Activated CD8-positive, alpha-beta memory T cell treated with anti-CD3 and anti-CD28 coated beads for 48 hours (primary cell): ENCODE measurements around the gene THSD7A.

ENCODE experiments used
- DNase-seq, 3 experiments: peaks; one replicate each; pipeline ENCODE4 v3.0.0-alpha.2; 2020; ENCODE audit warnings: low read depth in 2 of 3, low spot score in 2 of 3

THSD7A gene

DNA sequence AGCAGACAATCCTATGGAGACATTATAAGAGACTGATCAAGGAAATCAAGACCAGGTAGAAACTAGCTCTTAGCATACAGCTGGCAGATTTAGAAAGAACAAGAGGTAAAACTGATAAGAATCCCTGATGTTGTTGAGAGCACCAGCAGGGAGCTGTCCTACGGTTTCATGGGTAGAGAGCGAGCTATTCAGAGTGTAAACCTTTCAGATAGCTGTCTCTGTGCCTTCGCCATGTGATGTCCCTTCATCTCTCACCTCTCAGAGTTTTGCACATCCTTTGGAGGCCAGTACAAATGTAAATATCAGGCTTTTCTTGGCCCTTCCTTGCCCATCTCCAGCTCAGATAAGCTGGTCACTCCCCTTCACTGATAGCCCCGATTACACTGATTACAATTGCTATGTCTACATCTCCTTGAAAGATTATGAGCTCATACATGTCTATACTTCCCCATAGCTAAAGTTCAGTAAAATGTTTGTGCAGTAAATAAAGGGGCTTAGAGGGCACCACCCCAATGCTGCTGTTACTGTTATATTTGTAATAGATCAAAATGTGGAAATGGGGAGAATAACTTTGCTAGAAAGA is 21.9 kb downstream of the THSD7A start:
- no peak for DNase-seq

DNA sequence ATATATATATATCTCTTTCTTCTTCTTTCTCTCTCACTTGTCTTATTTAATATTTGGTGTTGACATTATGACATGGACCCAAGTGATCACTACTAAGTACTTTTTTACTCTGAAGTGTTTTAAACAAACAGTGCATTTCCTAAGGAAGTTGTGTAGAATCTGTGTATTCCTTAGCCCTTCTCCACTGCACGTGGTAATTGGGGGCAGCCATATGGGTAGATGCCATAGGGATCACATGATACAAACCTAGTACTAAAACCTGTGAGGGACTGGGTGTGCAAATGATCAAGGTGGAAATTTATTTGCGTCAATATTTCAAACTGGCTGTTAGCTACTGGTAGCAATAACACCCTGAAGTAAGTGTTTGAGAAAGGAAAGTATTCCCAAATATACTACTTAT is 25.0 kb downstream of the THSD7A start:
- DNase-seq: no peak

DNA sequence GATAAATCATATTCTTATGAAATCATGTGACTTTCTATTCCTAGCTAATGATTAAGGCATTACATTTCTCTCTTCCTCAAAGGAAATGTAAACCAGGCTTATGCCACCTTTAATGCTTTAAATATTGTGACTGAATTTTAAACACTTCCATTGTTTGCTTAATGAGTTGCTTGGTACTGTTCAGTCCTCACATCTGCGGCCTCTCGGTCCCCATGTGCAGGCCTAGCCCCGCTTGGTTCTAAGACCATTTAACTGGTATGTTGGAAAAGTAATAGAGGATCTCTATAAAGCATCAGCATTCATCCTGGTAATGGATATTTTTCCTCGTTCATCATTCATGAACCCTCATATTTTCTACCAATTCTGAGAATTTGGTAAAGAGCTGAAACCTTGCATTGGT is 27.4 kb downstream of the THSD7A start:
- no peak for DNase-seq

DNA sequence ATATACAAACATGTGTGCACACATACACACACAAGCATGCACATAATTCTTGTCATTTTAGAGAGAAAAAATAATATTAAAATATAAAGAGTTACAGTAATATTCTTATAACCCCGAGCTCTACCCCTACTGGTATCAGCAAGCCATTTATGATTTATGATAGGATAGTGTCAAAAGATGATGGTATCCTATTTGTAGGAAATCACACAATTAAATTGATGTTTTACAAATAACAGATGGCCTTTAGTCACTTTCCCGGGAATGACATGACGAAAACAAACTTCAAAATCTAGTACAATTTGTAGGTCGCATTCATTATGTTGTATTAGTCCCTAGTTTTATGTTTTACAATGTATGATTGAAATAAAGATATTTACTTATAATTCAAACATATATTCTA is 36.8 kb downstream of the THSD7A start:
- no peak for DNase-seq

DNA sequence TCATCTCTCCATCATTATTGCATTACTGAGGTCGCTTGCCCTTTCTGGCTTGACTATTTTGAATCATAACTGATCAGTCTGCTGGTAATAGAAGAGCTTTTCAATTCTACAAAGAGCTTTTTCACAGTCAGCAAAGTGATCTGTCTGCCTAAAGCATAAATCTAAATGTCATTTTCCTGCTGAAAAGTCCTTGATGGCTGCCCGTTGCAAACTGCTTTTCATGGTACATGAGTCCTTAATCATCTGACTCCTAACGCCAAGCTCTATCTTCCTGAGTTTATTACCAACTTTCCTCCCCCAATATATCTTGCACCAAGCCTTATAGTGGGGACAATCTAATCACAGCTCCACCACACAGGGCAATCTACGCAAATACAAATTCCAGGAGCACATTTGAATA is 39.8 kb downstream of the THSD7A start:
- DNase-seq: no peak

DNA sequence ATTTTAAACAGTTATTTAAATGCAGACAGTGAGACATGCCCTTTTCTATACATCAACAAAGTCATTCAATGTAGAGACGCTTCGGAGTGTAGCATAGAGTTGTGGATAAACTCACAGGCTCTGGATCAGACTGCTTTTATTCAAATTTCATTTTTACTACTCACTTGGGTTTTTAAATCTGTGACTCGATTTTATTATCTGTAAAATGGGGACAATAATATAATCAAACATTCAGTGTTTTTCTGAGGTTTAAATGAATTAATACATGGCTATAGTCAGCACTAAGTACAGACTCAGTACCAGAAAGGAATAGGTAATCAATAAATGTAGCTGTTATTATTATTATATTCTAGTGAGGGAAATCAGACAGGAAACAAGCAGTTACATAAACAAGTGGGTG is 43.4 kb downstream of the THSD7A start:
- no peak for DNase-seq

DNA sequence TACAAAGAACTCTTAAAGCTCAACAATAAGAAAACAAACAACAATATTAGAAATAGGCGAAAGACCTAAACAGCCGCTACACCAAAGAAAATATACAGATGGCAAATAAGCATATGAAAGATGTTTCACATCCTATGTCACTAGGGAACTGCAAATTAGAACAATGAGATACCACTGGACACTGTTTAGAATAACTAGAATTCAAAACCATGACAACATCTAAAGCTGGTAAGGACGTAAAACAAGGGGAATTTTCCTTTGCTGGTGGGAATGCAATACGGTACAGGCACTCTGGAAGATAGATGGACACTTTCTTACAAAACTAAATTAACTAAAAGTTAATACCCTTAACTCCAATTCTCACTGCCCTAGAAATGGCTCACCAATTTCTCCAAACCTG is 44.5 kb downstream of the THSD7A start:
- no peak for DNase-seq

DNA sequence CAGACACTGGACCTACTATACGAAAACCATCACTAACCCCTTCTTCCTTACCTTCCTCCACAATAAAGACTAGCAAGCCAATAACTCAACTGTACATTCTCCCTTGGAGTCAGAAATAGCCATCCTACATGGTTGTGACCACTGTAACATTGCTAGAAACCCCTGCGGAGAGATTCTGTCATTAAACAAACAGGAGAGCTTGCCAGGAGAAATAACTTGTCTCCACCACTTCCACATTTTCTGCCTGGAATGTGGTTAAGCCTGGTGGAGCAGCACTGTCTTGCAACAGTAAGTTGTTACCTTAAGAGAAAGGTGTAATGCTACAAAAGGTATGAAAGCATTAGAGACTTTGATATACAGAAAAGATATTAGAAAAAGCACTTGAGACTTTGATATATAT is 45.8 kb downstream of the THSD7A start:
- DNase-seq: no peak

DNA sequence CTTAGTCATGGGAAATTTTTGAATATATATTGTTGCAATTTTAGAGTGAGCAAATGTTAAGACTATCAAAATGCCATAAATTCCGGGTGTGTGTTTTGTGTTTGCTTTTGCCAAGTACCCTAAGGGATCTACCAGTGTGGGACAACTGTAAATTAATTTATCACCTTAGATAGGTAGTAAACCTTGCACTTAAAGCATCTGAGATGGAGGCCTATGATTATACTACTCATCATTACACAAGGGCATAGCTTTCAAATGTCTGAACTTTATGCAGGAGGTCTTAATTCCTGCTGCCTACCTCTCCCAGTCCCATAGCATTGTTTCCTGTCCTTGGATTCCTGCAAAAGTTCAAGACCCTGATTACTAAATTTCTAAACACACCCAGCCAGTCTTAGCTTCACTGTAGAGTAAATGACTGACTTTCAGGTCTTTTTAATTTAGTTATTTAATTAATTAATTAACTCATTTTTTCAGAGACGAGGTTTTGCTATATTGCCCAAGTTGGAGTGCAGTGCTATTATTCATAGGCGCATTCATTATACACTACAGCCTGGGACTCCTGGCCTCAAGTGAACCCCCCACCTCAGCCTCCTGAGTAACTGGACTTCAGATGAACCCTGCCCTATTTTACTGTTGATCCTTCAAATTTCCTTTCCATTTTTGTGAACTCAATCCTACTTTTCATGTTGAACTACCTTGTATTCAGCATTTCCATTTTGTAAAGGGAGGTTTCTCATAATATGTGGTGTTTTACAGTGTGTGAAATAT is 47.0 kb downstream of the THSD7A start:
- no peak for DNase-seq

DNA sequence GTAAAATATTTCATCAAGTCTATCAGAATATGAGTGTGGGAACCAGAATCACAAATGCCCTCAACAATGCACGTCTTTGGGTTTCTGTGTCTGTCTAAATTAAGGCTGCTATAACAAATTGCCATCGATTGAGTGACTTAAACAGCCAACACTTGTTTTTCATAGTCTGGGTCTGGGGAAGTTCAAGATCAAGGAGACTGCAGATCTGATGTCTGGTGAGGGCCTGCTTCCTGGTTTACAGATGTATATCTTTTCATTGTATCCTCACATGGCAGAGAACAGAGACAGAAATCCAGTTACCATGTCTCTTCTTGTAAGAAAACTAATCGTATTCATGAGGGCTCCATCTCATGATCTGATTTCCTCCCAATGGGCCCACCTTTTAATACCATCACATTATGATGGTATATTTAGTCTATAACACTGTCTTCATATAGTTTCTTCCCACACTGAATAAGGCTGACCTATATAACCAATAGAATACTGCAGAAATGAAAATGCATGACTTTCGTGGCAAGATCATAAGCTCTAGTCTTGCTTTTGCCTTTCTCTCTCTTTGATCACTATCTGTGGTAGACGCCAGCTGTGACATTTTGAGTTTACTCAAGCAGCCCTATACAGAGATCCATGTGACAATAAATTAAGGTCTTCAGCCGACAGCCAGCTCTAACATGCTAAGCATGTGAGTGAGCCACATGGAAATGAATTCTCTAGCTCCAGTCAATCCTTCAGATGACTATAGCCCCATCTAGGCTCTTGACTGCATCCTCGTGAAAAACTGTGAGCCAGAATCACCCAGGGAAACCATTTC is 51.9 kb downstream of the THSD7A start:
- no peak for DNase-seq

DNA sequence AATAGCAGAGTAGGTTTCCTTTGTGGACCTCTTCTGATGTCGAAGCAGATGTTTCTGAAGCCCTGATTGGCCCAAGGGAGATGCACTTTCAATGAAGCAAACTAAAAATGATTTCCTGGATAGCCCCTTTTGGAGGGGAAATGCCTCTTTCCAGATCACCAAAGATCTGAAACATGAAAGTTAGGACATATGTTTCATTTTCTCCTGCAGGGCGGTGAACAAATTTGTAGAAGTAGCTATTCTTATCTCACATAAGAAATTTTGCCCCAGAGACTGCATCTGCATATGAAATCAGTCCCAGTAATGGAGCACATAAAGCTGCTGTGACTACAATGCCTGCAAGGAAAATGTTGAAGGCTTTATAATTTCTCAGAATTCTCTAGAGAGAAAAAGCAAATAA is 56.0 kb downstream of the THSD7A start:
- no peak for DNase-seq

DNA sequence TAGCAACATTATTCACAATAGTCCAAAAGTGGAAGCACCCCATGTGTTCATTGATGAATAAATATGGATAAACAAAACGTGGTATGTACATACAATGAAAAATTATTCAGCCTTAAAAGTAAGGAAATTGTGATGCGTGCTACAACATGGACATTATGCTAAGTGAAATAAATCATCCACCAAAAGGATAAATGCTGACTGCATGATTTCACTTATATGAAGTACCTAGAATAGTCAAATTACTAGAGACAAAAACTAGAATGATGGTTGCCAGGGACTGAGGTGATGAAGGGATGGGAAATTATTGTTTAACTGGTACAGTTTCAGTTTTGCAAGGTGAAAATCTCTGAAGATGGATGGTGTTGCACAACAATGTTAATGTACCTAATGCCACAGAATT is 56.6 kb downstream of the THSD7A start:
- no peak for DNase-seq

DNA sequence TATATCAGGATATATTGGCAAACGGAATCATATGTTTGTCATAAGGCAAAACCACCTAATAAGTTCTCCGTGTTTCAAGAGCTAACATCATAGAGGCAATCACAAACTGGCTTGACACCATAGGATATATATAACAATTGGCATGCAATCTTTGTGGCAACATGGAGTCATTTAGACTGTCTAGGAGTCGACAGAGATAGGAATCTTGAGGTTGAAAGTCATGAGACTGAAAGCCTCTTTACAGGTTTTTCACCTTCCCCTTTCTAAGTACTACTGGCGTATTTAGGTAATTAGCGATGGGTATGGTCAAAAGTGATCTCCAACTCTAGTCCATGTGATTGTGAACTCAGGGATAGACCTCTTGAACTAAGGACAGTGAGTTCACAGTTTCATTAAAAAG is 63.7 kb downstream of the THSD7A start:
- DNase-seq: no peak

DNA sequence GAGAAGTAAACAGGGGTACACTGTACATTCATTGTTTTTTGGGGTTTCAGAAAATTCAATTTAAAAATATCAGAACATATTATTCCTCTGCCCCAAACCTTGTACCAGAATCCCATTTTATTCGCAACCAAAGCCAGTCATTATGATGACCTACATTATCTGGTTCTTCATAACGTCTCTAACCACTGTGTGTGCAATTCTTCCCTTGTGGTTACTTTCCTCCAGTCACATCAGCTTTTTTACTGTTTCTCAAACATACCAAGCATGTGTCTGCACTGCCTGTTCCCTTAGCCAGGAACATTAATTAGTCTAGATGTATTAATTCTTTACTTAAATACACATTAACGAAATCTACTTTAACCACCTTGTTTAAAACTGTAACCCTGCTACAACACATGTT is 64.8 kb downstream of the THSD7A start:
- DNase-seq: no peak

DNA sequence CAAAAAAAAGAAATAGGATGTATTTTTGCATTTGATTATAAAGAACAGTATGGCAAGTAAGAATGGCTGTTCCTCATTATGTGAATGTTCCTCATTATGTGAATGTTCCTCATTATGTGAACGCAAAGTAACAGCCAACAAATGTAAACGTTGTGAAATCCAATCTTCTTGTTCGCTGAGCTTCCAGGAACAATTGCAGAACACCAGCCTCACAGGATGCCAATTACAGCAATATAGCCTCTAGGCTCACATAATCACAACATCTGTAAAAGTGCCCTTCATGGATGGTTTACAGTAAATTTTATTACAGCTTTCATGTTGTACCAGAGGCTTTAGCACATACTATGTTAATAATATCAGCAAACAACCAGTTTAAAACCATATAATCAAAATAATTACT is 71.6 kb downstream of the THSD7A start:
- DNase-seq: no peak

DNA sequence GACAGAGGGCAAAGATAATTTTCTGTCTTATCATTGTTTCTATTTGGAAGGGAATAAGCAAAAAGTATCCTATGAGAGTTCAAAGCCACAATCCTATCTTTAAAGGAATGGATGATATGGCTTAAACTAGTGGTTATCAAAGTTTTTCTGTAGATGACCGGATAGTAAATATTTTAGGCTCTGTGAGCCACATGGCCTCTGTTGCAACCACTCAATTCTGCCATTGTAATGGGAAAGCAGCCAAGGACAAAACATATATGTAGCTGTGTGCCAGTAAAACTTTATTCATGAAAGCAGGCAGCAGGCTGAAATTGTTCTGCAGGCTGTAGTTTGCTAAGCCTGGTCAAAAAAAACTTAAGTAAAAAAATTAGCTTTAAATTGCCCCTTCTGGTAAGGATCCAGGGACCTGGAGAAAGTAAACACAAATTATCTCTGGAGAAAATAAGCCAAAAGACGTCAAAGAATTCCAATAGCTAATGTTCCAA is 73.3 kb downstream of the THSD7A start:
- DNase-seq: no peak

DNA sequence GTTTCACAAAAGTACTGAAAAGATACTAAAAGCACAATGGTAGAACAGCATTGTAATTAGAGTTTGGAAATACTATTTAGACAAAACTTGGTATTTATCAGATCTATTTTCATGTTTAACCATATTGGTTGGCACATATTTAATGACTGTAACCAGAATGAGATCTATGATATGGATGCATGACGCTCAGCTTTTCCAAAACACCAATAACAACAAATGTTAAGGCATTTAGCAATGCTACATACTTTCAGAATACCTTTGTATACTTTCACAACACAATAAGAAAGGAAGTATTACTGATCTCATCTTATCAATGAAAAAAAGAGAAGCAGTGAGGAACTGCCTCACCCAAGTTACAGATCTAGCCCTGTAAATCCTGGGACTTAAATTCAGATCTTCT is 74.8 kb downstream of the THSD7A start:
- no peak for DNase-seq

DNA sequence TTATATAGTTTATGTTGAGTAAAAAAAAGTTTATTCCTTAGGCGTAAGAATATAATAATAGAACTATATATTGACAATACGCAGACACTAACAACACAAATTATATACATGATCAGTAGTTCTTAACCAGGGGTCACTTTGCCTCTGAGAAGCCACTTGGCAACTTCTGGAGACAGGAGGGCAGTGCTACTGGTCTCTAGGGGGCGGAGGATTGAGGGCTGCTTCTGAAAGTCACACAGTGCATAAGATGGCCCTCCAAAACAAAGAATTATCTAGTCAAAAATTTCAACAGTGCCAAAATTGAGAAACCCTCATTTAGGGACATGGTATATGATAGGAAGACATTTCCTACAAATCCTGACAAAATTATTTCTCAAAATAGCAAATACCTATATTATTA is 77.1 kb downstream of the THSD7A start:
- DNase-seq: no peak

DNA sequence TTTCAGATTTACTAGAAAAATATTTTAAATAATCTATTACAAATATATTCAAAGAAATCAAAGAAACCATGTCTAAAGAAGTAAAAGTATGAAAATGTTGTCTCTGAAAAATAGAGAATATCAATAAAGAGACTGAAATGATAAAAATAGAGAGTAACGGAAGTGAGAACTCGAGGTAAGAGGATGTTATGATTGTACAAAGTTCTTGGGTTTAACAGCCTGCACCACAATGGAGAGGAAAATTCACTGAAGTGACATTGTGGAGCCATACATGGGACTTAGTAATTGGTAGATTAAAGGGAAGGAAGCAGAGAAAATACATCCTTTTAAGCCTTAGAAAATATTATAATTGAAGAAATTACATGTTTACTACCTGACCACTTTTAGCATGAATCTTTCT is 77.9 kb downstream of the THSD7A start:
- no peak for DNase-seq

DNA sequence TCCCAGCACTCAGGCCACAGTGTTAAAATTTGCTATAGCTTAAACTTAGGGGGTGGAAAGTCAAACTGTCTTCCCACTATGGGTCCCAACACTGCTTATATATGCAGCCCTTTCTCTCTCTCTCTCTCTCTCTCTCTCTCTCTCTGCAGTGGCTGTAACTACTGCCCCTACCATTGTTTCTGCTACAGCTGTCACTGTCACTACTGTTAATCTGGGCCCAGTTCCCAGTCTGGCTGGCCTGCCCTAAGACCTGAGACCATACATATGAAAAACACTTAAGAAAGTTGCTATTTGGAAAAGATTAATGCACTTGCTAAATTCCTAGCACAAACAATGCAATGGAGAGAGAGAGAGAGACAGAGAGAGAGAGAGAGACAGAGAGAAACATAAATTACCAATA is 78.6 kb downstream of the THSD7A start:
- no peak for DNase-seq

DNA sequence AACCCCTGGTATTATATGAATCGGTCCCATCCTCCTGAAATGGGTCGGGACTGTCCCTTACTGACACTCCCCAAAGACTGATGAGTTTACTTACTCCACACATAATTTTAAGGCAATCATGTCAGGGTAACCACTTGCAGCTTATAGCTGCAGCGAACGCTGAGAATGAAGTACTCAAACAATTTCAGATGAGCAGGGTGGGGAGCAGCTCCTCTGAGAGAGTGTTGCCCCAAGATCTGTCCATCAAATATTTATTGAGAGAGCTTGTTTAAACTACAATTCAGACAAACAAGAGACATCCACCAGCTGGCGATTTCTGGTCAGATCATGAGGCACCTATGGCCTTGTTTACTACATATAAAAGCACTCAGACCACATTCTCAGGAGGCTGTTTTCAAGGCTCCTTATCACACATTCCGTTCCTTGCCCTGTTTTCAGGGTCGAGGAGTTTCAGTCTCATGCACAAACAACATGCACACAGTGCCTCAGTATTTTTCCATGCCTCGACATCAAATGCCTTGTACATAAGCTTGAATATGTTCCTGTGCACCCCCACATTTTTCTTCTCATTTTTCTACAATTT is 80.1 kb downstream of the THSD7A start:
- DNase-seq: no peak

DNA sequence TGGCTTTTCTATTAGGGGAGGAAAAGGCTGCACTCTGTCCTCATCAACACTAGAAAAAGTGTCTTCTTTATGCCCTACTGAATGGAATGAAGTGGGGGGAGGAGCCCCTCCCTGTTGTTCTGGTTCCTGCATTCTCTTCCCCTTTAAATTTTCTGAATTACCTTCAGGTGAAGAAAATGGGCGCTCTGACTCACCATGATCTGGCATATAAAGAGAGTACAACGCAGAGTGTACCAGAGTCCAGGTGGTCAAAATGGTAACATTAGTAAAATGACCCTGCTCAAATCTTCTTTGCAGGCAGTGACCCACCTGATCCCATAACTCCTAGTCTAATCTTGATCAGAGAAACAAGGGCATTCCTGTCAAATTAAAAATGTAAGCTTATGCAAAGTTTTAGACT is 80.7 kb downstream of the THSD7A start:
- no peak for DNase-seq
